Amniotic epithelial cell (primary cell): Measurements from ENCODE around the gene CXCR4.
"Not testable (repeated sequence)": the region's sequence is repeated elsewhere in the genome, so short reads cannot be mapped to it uniquely, and the experiment has no call there.

Source experiments
- DNase-seq: peaks from one replicate; pipeline ENCODE4 v3.0.0-alpha.2; 2010; ENCODE audit warnings: low read depth

Gene CXCR4

GRCh38 chr2:136115183-136115761 is 2.7 kb downstream of the CXCR4 start:
- no peak for DNase-seq

DNA sequence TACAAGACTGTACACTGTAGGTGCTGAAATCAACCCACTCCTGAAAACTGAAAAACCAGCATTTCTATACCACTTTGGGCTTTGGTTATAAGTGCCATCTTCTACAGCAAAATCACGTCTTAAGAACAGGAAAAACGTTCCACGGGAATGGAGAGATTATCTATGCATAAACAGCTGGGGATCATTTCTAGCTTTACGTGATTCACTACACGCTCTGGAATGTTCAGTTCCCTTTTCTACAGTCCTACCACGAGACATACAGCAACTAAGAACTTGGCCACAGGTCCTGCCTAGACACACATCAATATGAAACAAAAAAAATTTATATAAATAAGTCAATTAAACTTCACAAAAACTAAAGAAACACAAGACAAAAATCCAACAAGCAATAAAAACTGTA is 3.6 kb downstream of the CXCR4 start:
- peak; percentile 2 for DNase-seq

GRCh38 chr2:136113209-136113971 is 4.6 kb downstream of the CXCR4 start:
- no peak for DNase-seq

GRCh38 chr2:136112317-136113208 is 5.4 kb downstream of the CXCR4 start:
- DNase-seq, result no peak

- DNase-seq, result no peak
Measured at GRCh38 chr2:136111711-136112110, 6.2 kb downstream of the CXCR4 start.

DNA sequence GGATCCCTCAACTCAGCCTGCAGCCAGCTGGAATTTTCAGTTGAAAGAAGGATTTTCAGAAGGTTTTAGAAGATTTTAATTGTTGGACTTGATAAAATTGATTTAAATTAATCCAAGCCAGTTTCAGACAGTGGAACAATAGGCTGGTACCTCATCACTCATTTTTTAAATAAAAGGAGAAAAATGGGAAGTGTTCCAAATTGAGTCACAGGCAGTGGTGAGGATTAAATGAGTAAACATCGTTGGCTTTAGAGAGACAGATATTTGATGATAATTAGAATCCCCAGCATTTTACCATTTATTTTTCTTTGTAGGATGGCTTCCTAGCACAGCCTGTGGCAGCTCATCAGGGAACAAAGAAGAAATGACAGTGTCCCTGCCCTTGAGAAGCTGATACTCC is 7.4 kb downstream of the CXCR4 start:
- no peak for DNase-seq

DNA sequence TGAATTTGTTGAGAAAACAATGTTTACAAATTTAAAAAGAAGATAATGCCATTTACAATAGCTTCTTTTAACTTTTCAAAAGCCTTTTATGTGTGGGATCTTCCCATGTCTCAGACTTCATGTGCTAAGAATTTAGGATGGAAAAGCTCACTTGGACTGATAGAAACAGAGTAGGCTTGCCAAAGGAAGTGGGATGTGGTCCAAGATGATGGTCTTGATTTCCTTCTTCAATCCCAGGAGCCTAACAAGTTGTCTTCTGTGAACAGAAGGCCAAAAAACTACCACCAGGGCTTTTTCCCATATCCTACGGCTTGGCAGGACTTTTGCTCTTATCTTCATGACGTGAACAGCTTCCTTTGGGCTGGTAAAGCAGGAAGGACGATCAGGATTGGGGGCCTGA is 9.5 kb downstream of the CXCR4 start:
- DNase-seq, result no peak

DNA sequence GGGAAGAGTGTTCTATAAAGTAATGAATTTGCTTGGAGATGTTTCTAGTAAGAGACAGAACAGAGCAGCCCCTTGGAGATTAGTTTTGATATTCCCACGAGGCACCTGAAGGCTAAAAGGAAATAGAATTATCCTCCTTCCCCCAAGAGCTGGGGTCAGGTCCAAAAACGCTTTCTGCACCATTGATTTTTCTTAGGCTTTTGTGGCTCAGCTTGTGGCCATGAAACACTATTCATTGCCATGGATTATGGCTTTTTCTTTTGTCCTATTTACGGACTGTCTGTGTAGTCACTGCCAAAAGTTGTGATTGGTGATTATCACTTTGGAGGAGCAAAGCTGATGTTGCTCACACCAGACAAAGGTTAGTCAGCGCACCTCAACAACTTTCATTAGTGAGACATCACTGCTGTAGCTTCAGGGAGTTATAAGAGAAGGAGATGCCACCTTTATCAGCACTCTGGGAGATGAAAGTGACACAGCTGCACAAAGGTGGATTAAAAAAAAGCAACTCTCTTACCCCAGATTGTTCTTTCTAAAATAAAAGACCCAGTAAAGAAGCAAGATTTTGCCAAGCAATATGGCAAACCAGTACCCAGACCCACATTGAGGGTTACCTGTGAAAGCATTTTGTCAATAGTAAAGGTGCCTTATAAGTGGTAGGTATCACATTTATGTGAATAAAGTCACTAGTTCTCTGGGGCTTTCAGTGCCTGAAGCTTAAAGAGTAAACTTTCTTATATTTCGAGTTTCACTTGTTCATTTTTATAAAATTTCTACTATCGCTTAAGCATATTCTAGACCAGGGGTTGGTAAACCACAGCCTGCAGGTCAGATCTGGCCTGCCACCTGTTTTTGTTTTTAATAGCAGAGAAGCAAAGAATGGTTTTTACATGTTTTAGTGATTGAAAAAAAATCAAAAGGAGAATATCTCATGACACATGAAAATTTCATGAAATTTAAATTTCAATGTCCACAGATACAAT is 10.6 kb downstream of the CXCR4 start:
- no peak for DNase-seq

- DNase-seq, result no peak
Measured at GRCh38 chr2:136106505-136106904, 11.4 kb downstream of the CXCR4 start.

DNA sequence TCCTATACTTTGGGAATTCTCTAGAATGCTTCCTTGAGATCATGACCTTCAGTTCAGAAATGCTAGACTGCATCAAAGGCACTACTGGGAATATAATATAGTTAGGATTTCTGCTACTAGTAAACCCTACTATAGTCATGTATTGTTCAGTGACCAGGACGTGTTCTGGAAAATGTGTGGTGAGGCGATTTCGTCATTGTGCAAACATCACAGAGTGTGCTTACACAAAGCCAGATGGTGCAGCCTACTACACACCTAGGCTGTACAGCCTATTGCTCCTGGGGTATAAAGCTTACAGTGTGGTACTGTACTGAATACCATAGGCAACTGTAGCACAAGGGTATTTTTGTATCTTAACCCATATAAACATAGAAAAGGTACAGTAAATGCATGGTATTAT is 13.0 kb downstream of the CXCR4 start:
- no peak for DNase-seq

DNA sequence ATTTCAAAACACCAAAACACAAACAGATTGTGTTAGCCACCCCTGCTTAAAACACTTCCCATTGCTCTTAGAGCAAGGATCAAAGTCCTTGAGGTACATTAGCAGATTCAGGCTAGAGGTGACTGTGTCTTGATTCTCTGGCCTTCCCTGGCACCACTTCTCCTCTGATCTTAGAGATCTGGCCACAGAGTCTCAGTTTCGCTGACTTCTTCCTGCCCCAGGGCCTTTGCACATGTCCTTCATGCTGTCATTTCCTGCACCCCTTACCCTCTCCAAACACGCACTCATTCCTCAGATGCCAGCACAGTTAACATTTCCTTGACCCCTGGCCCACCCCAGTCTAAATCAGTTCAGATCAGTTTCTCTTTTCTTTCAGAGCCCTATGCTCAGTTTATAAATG is 16.9 kb downstream of the CXCR4 start:
- DNase-seq, result no peak

DNA sequence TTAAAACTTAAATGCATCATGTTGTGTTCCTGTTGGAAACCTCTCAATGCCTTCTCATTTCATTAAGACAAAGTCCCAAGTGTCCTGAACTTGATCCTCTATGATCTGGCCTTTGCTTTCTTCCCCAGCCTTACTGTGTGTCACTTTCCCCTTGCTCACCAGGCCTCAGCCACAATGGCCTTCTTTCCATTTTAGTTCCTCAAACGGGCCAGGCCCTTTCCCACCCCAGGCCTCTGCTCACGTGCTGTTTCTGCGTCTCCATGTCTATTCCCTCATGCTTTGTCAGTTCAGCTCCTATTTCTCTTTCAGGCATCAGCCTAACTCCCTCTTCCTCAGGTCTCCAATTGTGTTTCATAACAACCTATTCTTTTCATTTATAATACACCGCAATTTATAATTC is 19.5 kb downstream of the CXCR4 start:
- DNase-seq, result no peak

- DNase-seq, result no peak
Measured at GRCh38 chr2:136093583-136093982, 24.4 kb downstream of the CXCR4 start.

GRCh38 chr2:136091899-136092298 is 26.1 kb downstream of the CXCR4 start:
- no peak for DNase-seq

- DNase-seq, result not testable (repeated sequence)
Measured at GRCh38 chr2:136087901-136088460, 30.0 kb downstream of the CXCR4 start.

- DNase-seq, result no peak
Measured at GRCh38 chr2:136086253-136087016, 31.5 kb downstream of the CXCR4 start.

DNA sequence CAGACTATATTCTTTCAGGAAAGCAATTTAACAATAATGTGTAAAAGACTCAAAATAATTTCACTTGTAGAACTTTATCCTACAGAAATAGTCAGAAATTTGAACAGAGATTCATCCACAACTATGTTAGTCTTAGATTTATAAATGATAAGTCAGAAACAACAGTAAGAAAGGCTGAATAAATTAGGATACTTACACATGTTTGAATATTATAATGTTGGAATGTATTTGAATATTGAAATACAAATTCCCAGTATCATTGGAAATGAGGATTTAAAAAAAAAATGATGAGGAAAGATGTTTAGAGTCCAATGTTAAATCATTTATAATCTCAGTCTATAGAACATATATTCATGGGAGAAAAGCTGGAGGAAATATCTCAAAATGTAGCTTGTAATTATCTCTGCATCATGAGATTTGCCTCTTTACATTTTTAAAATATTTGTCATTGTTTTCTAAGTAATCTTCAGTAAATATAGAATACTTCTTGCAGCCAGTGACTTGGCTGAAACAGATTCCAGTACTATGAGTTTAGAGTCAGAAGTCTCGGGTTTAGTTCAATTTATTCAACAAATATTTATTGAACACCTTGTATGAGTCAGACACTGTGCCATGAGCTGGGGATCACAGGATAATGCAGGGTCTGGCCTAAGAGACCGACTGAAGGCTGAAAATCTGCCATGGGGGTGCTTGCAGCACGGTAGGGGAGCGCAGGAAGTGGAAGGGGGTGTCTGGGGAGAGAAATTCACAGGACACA is 32.3 kb downstream of the CXCR4 start:
- DNase-seq, result no peak

GRCh38 chr2:136081582-136082210 is 36.3 kb downstream of the CXCR4 start:
- no peak for DNase-seq

DNA sequence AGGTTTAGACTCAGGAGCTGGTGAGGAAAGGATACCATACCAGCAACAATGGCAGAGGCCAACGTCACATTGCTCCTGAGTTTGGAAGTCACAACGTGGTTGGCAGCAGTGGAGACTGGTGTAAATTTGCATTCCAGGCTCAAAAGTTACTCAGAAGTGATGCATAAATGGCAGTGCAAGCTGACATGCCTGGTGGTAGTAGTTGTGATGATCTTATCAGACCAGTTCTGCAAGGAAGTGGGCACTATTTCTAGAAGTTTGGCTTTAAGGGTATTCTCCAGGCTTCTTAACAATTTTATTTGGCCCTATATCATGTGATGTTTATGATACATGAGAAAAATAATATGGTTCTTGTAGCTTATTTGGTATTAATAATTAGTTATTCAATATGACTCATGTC is 37.8 kb downstream of the CXCR4 start:
- DNase-seq, result no peak
